SU-DHL-6 (cell line): ENCODE measurements around the gene ZDHHC8.

Experiments
- EZH2phosphoT487 ChIP-seq: fragments of 200-600 bp; sonication (generic), shearing (Covaris generic); conservative IDR thresholded peaks from 2 replicates; pipeline ENCODE4 v1.6.1; 2018; ENCODE audit warnings: mild to moderate bottlenecking, antibody characterized with exemption, low read length, moderate library complexity, mixed read lengths
- TF ChIP-seq, protein P1 (sequence below): fragments of 200-600 bp; sonication (generic); IDR thresholded peaks from one replicate; pipeline ENCODE4 v1.5.1; 2017; ENCODE audit warnings: antibody characterized with exemption, mild to moderate bottlenecking, low read length, moderate library complexity; ENCODE audit not compliant: insufficient read depth, poor library complexity, severe bottlenecking

DNA sequence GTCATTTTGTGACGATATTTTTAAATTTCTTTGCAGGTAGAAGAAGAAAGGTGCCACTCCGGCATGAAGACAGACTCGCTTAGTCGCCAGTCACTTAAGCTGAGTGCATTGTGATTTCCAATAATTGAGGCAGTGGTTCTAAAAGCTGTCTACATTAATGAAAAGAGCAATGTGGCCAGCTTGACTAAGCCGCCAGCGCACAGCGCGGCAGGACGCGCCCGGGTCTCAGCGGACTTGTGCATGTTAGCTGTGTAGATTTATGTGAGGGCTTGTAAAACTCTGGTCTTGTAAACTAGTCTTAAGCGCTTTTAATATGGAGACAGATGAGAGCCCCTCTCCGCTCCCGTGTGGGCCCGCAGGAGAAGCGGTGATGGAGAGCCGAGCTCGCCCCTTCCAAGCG is 46.0 kb upstream of the ZDHHC8 start:
- TF ChIP-seq, protein P1, sequence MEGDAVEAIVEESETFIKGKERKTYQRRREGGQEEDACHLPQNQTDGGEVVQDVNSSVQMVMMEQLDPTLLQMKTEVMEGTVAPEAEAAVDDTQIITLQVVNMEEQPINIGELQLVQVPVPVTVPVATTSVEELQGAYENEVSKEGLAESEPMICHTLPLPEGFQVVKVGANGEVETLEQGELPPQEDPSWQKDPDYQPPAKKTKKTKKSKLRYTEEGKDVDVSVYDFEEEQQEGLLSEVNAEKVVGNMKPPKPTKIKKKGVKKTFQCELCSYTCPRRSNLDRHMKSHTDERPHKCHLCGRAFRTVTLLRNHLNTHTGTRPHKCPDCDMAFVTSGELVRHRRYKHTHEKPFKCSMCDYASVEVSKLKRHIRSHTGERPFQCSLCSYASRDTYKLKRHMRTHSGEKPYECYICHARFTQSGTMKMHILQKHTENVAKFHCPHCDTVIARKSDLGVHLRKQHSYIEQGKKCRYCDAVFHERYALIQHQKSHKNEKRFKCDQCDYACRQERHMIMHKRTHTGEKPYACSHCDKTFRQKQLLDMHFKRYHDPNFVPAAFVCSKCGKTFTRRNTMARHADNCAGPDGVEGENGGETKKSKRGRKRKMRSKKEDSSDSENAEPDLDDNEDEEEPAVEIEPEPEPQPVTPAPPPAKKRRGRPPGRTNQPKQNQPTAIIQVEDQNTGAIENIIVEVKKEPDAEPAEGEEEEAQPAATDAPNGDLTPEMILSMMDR = no peak
- no peak for TF ChIP-seq EZH2phosphoT487
